Endothelial cell of umbilical vein (primary cell): Measurements from ENCODE around the gene MOB4. TPM values are rescaled to one million over a fixed set of nuclear protein-coding genes. Genes with fewer than 3 reads are reported as not detected.

Experiments used
- BruUV-seq: library from RNA; stranded (reverse); fragments of 400-500 nt; replicated peaks from 2 replicates; lab custom pipeline; 2021; lab: Mats Ljungman, UMichigan
- CTCF ChIA-PET: fragments of 300-600, 350-600 bp; sonication (Branson Sonifier 250); formaldehyde crosslinking; loops from one replicate; lab custom pipeline; 2021; ENCODE audit warnings: antibody characterized with exemption, inconsistent platforms; lab: Charles Lee
- POLR2A ChIA-PET: fragments of 300-600, 350-600 bp; sonication (Branson Sonifier 250); formaldehyde crosslinking; loops from one replicate; lab custom pipeline; 2021; ENCODE audit warnings: antibody characterized with exemption, inconsistent platforms; lab: Charles Lee
- DNase-seq: peaks from one replicate; pipeline ENCODE4 v3.0.0-alpha.2; 2011; ENCODE audit warnings: low read depth, low spot score
- FAIRE-seq: peaks from 2 replicates; lab custom pipeline; 2011; peaks lifted over from hg19 to GRCh38; lab: Jason Lieb, UNC
- H2AFZ ChIP-seq: 2 replicates; pipeline ENCODE4 v1.6.0; 2012; ENCODE audit warnings: low read depth, low read length, control low read depth, inconsistent platforms
- H3K27ac ChIP-seq: 2 replicates; pipeline ENCODE4 v1.5.1; 2011; ENCODE audit warnings: low read depth, mild to moderate bottlenecking, control low read depth, low read length, moderate library complexity; ENCODE audit not compliant: insufficient read depth
- H3K27me3 ChIP-seq, 2 experiments: 2 replicates each; pipeline versions ENCODE4 v1.6.0 to v1.6.1; 2011; ENCODE audit warnings: low read length in 2 of 2, mixed read lengths in 1 of 2; ENCODE audit not compliant: control insufficient read depth in 2 of 2, insufficient read depth in 2 of 2
- H3K36me3 ChIP-seq, 2 experiments: 2 replicates in 1 of 2; 3 replicates in 1 of 2; pipeline ENCODE4 v1.5.1; 2011; ENCODE audit warnings: low read length in 2 of 2, mild to moderate bottlenecking in 1 of 2, moderate library complexity in 1 of 2; ENCODE audit not compliant: control insufficient read depth in 2 of 2, insufficient read depth in 2 of 2; ENCODE audit errors: extremely low read depth in 1 of 2
- H3K4me1 ChIP-seq: 3 replicates; pipeline ENCODE4 v1.5.1; 2011; ENCODE audit warnings: mild to moderate bottlenecking, low read length; ENCODE audit not compliant: control insufficient read depth, insufficient read depth; ENCODE audit errors: extremely low read depth
- H3K4me2 ChIP-seq: 2 replicates; pipeline ENCODE4 v1.6.1; 2011; ENCODE audit warnings: low read length, control low read depth, mixed read lengths; ENCODE audit not compliant: insufficient read depth
- H3K4me3 ChIP-seq, 3 experiments: fragments of 200-600 bp in 1 of 3; sonication (generic), shearing (Covaris generic) in 1 of 3; replicated peaks in 1 of 3; 2 replicates each; pipeline ENCODE4 v1.5.1; 2011 to 2016; ENCODE audit warnings: control low read depth in 3 of 3, low read length in 3 of 3, mild to moderate bottlenecking in 2 of 3, inconsistent platforms in 1 of 3, low read depth in 1 of 3, moderate library complexity in 1 of 3; ENCODE audit not compliant: insufficient read depth in 1 of 3
- H3K79me2 ChIP-seq: 2 replicates; pipeline ENCODE4 v1.6.0; 2012; ENCODE audit warnings: low read length, inconsistent platforms; ENCODE audit not compliant: control insufficient read depth, insufficient read depth
- H3K9ac ChIP-seq: replicated peaks from 2 replicates; pipeline ENCODE3; 2011; ENCODE audit warnings: low read length, control low read depth; ENCODE audit not compliant: insufficient read depth; ENCODE audit errors: extremely low read depth
- H3K9me1 ChIP-seq: replicated peaks from 3 replicates; pipeline ENCODE4 v1.6.0; 2011; ENCODE audit warnings: mild to moderate bottlenecking, low read length; ENCODE audit not compliant: control insufficient read depth, insufficient read depth; ENCODE audit errors: extremely low read depth
- H3K9me3 ChIP-seq: replicated peaks from 2 replicates; pipeline ENCODE4 v1.5.1; 2012; ENCODE audit warnings: low read length, inconsistent platforms; ENCODE audit not compliant: control insufficient read depth, insufficient read depth
- H4K20me1 ChIP-seq: replicated peaks from 2 replicates; pipeline ENCODE3; 2011; ENCODE audit warnings: mild to moderate bottlenecking, low read length; ENCODE audit not compliant: control insufficient read depth, insufficient read depth; ENCODE audit errors: extremely low read depth
- CTCF ChIP-seq, 2 donors: IDR thresholded peaks; 1 replicate in 1 of 2; 2 replicates in 1 of 2; pipeline ENCODE4 v1.5.1; 2011; ENCODE audit warnings: low read length in 2 of 2, mild to moderate bottlenecking in 2 of 2, moderate library complexity in 2 of 2, control low read depth in 1 of 2, inconsistent platforms in 1 of 2, low read depth in 1 of 2; ENCODE audit not compliant: insufficient read depth in 1 of 2; ENCODE audit errors: extremely low read depth in 1 of 2
- EZH2 ChIP-seq: IDR thresholded peaks from 2 replicates; pipeline ENCODE4 v1.6.1; 2012; ENCODE audit warnings: borderline replicate concordance, low read depth, mild to moderate bottlenecking, moderate library complexity, low read length, inconsistent platforms; ENCODE audit not compliant: severe bottlenecking
- FOS ChIP-seq: IDR thresholded peaks from 2 replicates; pipeline ENCODE4 v1.6.1; 2011; ENCODE audit warnings: mild to moderate bottlenecking, low read length, moderate library complexity, borderline replicate concordance; ENCODE audit not compliant: insufficient read depth
- GATA2 ChIP-seq: IDR thresholded peaks from 2 replicates; pipeline ENCODE4 v1.7.0; 2011; ENCODE audit warnings: low read depth, mild to moderate bottlenecking, moderate library complexity, mixed read lengths, low read length; ENCODE audit not compliant: insufficient read length, insufficient read depth
- JUN ChIP-seq: IDR thresholded peaks from 2 replicates; pipeline ENCODE4 v1.6.1; 2011; ENCODE audit warnings: borderline replicate concordance, low read depth; ENCODE audit not compliant: insufficient read length, insufficient read depth
- MAX ChIP-seq: IDR thresholded peaks from 2 replicates; pipeline ENCODE4 v1.6.1; 2011; ENCODE audit not compliant: insufficient read depth, insufficient read length
- MYC ChIP-seq: IDR thresholded peaks from one replicate; pipeline ENCODE4 v1.6.1; 2011; ENCODE audit warnings: mild to moderate bottlenecking, low read depth, low read length
- POLR2A ChIP-seq: IDR thresholded peaks from 2 replicates; pipeline ENCODE4 v1.6.1; 2012; ENCODE audit warnings: low read depth, mild to moderate bottlenecking, control low read depth, low read length
- POLR2AphosphoS5 ChIP-seq: IDR thresholded peaks from 2 replicates; pipeline ENCODE4 v1.6.1; 2012; ENCODE audit warnings: low read depth, mild to moderate bottlenecking, control low read depth, low read length, moderate library complexity; ENCODE audit not compliant: insufficient read depth
- dilution Hi-C: fragments of 300-500 bp; cut with MboI; formaldehyde crosslinking; loops from one replicate; pipeline ENCODE4 v1.15.0; 2019; ENCODE audit warnings: low sequenced_read_pairs; ENCODE audit not compliant: extremely low pct_ligation_motif_present
- intact Hi-C: fragments of 100-400 bp; cut with micrococcal nuclease; formaldehyde crosslinking; loops from one replicate; pipeline ENCODE4 v1.10.0; 2022
- polyA plus RNA-seq, 4 experiments: library from polyadenylated mRNA; depleted of rRNA in 3 of 4; stranded (reverse) in 3 of 4; unstranded in 1 of 4; fragments of >200 nt; gene quantifications; 2 replicates each; pipeline versions ENCODE4 v1.2.1 to v1.2.3, GENCODE V29; 2011 to 2012; ENCODE audit warnings: missing spikeins in 1 of 4
- total RNA-seq: library from RNA; stranded (reverse); gene quantifications from 2 replicates; pipeline ENCODE4 v1.2.3, GENCODE V29; 2021

MOB4 gene
- total and polyA plus RNA-seq, 2 donors (not counting 3 experiments of a cell fraction or from before 2014, with no cell fraction given): 23.9 to 27.9 TPM

DNA sequence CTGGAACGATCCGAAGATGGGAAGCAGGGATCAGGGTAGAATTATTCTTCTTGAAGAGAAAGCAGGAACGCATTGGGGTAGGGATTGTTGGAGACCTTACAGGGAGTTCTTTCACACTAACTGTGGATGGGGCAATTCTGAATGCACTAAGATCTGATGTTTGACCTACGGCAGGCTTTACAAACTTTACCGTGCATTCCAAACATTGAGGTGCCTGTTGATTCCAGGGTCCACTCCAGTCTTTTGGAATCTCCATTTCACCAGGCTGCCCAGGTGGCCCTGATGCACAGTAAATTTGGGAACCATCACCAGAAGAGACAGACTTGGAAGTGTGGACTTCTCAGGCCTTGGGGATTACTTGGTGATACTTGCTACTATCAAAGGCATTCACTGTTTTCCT lies 82.6 kb downstream of the MOB4 start:
- Histone ChIP-seq H3K27ac (no peak overlapping the region), H3K4me1 (no peaks in the 10 kb centered on the region), H3K79me2 (no peaks in the 10 kb centered on the region), H2AFZ (no peak overlapping the region), H3K4me2 (no peak overlapping the region), H3K9me3 (no peaks in the 10 kb centered on the region), H4K20me1 (no peaks in the 10 kb centered on the region), H3K9ac (no peak overlapping the region), H3K4me3 (no peak overlapping the region), H3K9me1 (no peaks in the 10 kb centered on the region), H3K27me3 (no peaks in the 10 kb centered on the region), H3K36me3 (no peaks in the 10 kb centered on the region)
- ChIA-PET POLR2A (no interaction called here), CTCF (no interaction called here)
- dilution Hi-C loops: no loop called here
- intact Hi-C loops: loop anchor here (2.0 kb wide), 1 partner anchor 100 kb away; the partner anchor contains the start of gene HSPD1
- DNase-seq (no peak), FAIRE-seq (no peak)
- BruUV-seq: no TSS peak
- TF ChIP-seq MYC: no peak
- no peak for TF ChIP-seq MAX
- no peak for TF ChIP-seq JUN
- TF ChIP-seq POLR2AphosphoS5: no peak
- no peak for TF ChIP-seq POLR2A
- TF ChIP-seq CTCF (IDR thresholded peaks at IDR 0.05; ENCODE audit: extremely low read depth in 1 of 2, insufficient read depth in 1 of 2, low read depth in 1 of 2, low read length in 2 of 2): no peak
- TF ChIP-seq EZH2: no peak
- TF ChIP-seq FOS: no peak
- no peak for TF ChIP-seq GATA2
